ENCODE results near the gene BCDIN3D.

BCDIN3D gene

DNA sequence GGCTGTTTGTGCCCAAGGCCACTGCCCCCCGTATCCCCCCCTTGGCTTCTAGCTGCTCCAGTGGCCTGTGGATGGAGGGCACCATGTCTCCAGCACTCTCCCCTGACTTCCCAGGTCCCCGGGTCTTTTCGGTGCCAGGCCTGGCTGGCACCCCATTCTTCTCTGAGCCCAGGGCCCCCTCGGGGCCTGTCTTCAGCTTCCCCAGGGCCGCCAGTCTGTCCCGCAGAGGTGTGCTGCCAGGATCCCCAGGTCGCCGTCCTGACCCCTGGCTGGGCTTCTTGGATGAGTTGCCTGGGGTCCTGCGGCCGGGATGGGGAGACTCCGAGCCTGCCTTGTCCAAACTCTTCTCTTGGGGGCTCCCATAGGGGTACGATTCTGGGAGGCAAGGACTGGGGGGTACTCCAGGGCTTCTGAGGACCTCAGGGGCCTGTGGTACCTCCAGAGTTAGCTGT is 47.2 kb downstream of the BCDIN3D start:
- no peak for DNase-seq

- no peak for DNase-seq
Measured at GRCh38 chr12:49794811-49795653, 47.9 kb downstream of the BCDIN3D start.

DNA sequence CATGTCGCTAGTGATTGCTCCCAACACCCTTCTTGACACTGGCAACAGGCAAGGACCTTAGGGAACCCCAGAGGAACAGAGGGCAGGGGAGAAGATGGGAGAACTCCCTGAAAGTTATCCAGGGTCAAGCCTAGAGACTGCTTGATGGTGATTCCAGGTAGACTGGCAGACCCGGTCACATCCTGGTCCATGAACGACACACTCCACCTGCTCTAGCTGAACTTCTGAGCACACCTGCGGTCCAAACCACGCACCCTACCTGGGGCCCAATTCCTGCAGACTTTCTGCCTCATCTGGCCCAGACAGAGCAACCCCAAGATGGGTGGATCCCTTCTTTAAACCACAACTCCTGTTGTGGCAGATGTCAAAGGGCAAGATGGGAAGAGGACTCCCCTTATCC is 48.9 kb downstream of the BCDIN3D start:
- DNase-seq = no peak

DNA sequence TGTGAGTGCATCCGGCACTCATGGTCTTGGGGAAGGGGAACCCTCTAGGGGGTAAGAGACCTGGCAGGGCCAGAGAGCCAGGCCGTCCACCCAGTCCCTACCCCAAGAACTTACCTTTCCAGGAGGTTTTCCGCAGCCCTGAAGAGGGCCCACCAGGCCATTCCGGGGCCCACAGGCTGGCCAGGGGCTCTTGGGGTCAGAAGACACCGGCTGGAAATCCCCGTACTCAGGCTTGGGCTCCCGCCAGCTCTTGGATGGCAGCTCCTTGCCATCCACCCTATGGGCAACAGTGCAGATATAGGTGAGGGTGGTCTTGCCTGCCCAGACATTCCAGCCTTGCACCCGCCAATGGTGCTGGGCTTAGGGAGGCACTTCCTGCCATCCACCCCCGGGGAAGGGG is 49.3 kb downstream of the BCDIN3D start:
- no peak for DNase-seq

DNA sequence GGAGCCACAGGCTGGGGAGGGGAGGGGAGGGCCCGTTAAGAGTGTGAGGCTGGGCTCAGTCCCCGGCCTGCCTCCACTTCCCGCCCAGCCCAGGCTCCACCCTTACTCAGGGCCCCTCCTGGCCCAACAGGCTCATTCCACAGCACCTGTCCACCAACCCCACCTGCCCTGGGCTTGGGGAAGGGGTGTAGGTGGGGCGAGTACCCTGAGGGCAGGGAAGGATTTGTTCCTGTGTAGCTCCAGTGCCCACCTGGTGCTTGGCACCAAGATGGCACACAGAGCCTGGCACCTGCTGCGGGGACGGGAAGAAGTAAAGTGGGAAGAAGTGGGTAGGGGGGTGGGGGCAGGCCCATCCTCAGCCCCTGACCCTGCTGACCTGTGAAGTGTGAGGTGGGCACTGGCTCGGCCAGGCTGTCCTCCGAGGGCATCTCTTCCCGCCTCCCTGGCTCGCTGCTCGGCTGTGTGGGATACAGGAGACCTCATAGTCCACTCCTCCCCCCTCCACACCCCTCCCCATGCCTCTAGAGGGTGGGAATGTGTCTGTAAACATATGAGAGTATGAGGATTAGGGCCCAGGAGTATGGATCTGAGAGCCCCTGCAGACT is 49.8 kb downstream of the BCDIN3D start:
- no peak for DNase-seq

- no peak for DNase-seq
Measured at GRCh38 chr12:49792181-49792970, 50.5 kb downstream of the BCDIN3D start.

GRCh38 chr12:49791700-49792099 is 51.2 kb downstream of the BCDIN3D start:
- DNase-seq = no peak

GRCh38 chr12:49790741-49791555 is 52.0 kb downstream of the BCDIN3D start:
- no peak for DNase-seq

GRCh38 chr12:49789992-49790391 is 52.9 kb downstream of the BCDIN3D start:
- no peak for DNase-seq

- no peak for DNase-seq
Measured at GRCh38 chr12:49787672-49788071, 55.2 kb downstream of the BCDIN3D start.

Data from T1000 (cell line).